RWPE1 (cell line): ENCODE results near the gene SH3PXD2A.

Source experiments
- CTCF ChIA-PET: fragments of 350-600 bp; sonication (Branson Sonifier 250); formaldehyde crosslinking; extraction: SDS; loops from one replicate; lab custom pipeline; 2021; lab: Yijun Ruan, JAX
- POLR2A ChIA-PET: fragments of 400-600 bp; formaldehyde crosslinking; extraction: SDS; loops from one replicate; lab custom pipeline; 2020; ENCODE audit warnings: antibody characterized with exemption; ENCODE audit not compliant: low non-redundant PET; lab: Yijun Ruan, JAX
- DNase-seq: peaks from one replicate; pipeline ENCODE4 v3.0.0; 2012; ENCODE audit warnings: low spot score
- H3K27ac ChIP-seq: fragments of 450-650 bp; 2 replicates; pipeline ENCODE4 v1.5.1; 2017
- CTCF ChIP-seq: fragments of 450-650 bp; conservative IDR thresholded peaks from 2 replicates; pipeline ENCODE4 v1.5.1; 2017; ENCODE audit warnings: low read depth, mild to moderate bottlenecking

Gene SH3PXD2A

GRCh38 chr10:103811463-103811862 is 43.9 kb downstream of the SH3PXD2A start:
- no peak for DNase-seq
- no peak overlapping the region for H3K27ac ChIP-seq
- ChIA-PET POLR2A (no interaction called here), CTCF (no interaction called here)
- TF ChIP-seq CTCF: no peak

GRCh38 chr10:103808780-103809179 is 46.6 kb downstream of the SH3PXD2A start:
- POLR2A ChIA-PET: no interaction called here
- no peak for TF ChIP-seq CTCF
- CTCF ChIA-PET: no interaction called here
- H3K27ac ChIP-seq: 0 out of 2 replicates have a peak overlapping the region, but pooled peaks have one; percentile 0
- no peak for DNase-seq

- no peak for DNase-seq
These were observed 47.4 kb downstream of the SH3PXD2A start for GRCh38 chr10:103807996-103808395.

GRCh38 chr10:103806395-103807187 is 48.8 kb downstream of the SH3PXD2A start:
- H3K27ac ChIP-seq: peak overlapping the region; percentile 45
- ChIA-PET POLR2A (no interaction called here), CTCF (no interaction called here)
- TF ChIP-seq CTCF: no peak
- no peak for DNase-seq

More at GRCh38 chr10:103807996-103808395, 47.4 kb downstream of the SH3PXD2A start:
- no peak for TF ChIP-seq CTCF
- CTCF ChIA-PET: interaction anchor here (0.6 kb wide), 1 partner anchor 48 kb away, joined by 7 read pairs; no protein-coding TSS in a partner anchor
- POLR2A ChIA-PET: no interaction called here
- H3K27ac ChIP-seq: 0 out of 2 replicates have a peak overlapping the region, but pooled peaks have one; percentile 0

GRCh38 chr10:103805781-103806180 is 49.6 kb downstream of the SH3PXD2A start:
- TF ChIP-seq CTCF: no peak
- ChIA-PET CTCF (no interaction called here), POLR2A (no interaction called here)
- no peak for DNase-seq
- peak overlapping the region; percentile 45 for H3K27ac ChIP-seq

GRCh38 chr10:103804871-103805270 is 50.5 kb downstream of the SH3PXD2A start:
- no peak for DNase-seq
- POLR2A ChIA-PET: no interaction called here
- H3K27ac ChIP-seq: peak overlapping the region; percentile 45
- CTCF ChIA-PET: no interaction called here
- TF ChIP-seq CTCF: no peak
